Putamen (tissue), 1 donor: ENCODE data around the gene TOMM22.
"Not testable (repeated sequence)": the region's sequence is repeated elsewhere in the genome, so short reads cannot be mapped to it uniquely, and the experiment has no call there.

Experiments used
- DNase-seq: peaks from one replicate; pipeline ENCODE4 v3.0.0-alpha.2; 2016; ENCODE audit warnings: low spot score

Gene TOMM22

GRCh38 chr22:38681582-38682335 is at the start of gene TOMM22:
TOMM22 (plus strand) TSS chr22:38681957; CDS start chr22:38681979, 22 bp downstream.
- DNase-seq = peak; percentile 89

GRCh38 chr22:38632528-38632927 is 49.2 kb upstream of the TOMM22 start:
- DNase-seq = no peak

GRCh38 chr22:38638216-38638615 is 43.5 kb upstream of the TOMM22 start:
- no peak for DNase-seq

GRCh38 chr22:38638728-38639127 is 43.0 kb upstream of the TOMM22 start:
- DNase-seq = no peak

GRCh38 chr22:38641476-38642040 is 40.2 kb upstream of the TOMM22 start:
- DNase-seq = no peak

- not testable (repeated sequence) for DNase-seq
These were observed 37.5 kb upstream of the TOMM22 start for GRCh38 chr22:38644245-38644644.

- no peak for DNase-seq
These were observed 36.3 kb upstream of the TOMM22 start for GRCh38 chr22:38645430-38645829.

- no peak for DNase-seq
These were observed 31.8 kb upstream of the TOMM22 start for GRCh38 chr22:38649841-38650522.

- no peak for DNase-seq
These were observed 28.9 kb upstream of the TOMM22 start for GRCh38 chr22:38652859-38653258.

GRCh38 chr22:38653741-38654140 is 28.0 kb upstream of the TOMM22 start:
- DNase-seq = no peak

GRCh38 chr22:38655519-38656255 is 26.1 kb upstream of the TOMM22 start:
- no peak for DNase-seq

- peak; percentile 88 for DNase-seq
These were observed 25.3 kb upstream of the TOMM22 start, which contains the start of the genes CBY1 and FAM227A for GRCh38 chr22:38656256-38657044. CBY1 (plus strand) TSS chr22:38656638; CDS start chr22:38668055, 11,417 bp downstream. FAM227A (minus strand) TSS chr22:38656392; CDS start chr22:38650168, 6,224 bp downstream.

GRCh38 chr22:38657045-38657909 is 24.5 kb upstream of the TOMM22 start:
- DNase-seq = no peak

GRCh38 chr22:38674888-38675287 is 6.9 kb upstream of the TOMM22 start:
- no peak for DNase-seq

- no peak for DNase-seq
These were observed 5.9 kb upstream of the TOMM22 start for GRCh38 chr22:38675833-38676232.

GRCh38 chr22:38684895-38685294 is 3.1 kb downstream of the TOMM22 start:
- no peak for DNase-seq

GRCh38 chr22:38685761-38686160 is 4.0 kb downstream of the TOMM22 start:
- DNase-seq = no peak

- no peak for DNase-seq
These were observed 7.9 kb downstream of the TOMM22 start for GRCh38 chr22:38689651-38690050.

- no peak for DNase-seq
These were observed 12.3 kb downstream of the TOMM22 start for GRCh38 chr22:38694049-38694448.

- DNase-seq = no peak
These were observed 13.2 kb downstream of the TOMM22 start for GRCh38 chr22:38694940-38695339.
